Nephron (organoid): ENCODE measurements around the gene NLRX1.
A peak's percentile ranks its signal among the peaks of the same experiment; 100 is the strongest.

Experiments used
- H3K27ac Mint-ChIP-seq, 3 experiments: 2 replicates each; pipeline ENCODE4 v1.8.0; 2020; ENCODE audit warnings: mixed read lengths in 3 of 3, mild to moderate bottlenecking in 2 of 3, moderate library complexity in 1 of 3
- H3K27me3 Mint-ChIP-seq: 2 replicates; pipeline ENCODE4 v1.8.0; 2021; ENCODE audit warnings: low read depth, mild to moderate bottlenecking, moderate library complexity, mixed read lengths
- H3K36me3 Mint-ChIP-seq: 2 replicates; pipeline ENCODE4 v1.8.0; 2020; ENCODE audit warnings: low read depth, mixed read lengths
- H3K4me1 Mint-ChIP-seq: 2 replicates; pipeline ENCODE4 v1.8.0; 2020; ENCODE audit warnings: mixed read lengths
- H3K4me3 Mint-ChIP-seq, 3 experiments: 2 replicates each; pipeline ENCODE4 v1.8.0; 2020; ENCODE audit warnings: mild to moderate bottlenecking in 3 of 3, mixed read lengths in 3 of 3, moderate library complexity in 2 of 3
- H3K9me3 Mint-ChIP-seq: 2 replicates; pipeline ENCODE4 v1.8.0; 2020; ENCODE audit warnings: mixed read lengths
- CTCF ChIP-seq, 3 experiments: fragments of 200-600 bp; sonication (generic); IDR thresholded peaks; one replicate each; pipeline ENCODE4 v1.5.0; 2021; ENCODE audit warnings: antibody characterized with exemption in 3 of 3; ENCODE audit not compliant: unreplicated experiment in 3 of 3

NLRX1 gene

GRCh38 chr11:119206511-119207414 is 38.2 kb downstream of the NLRX1 start:
- no peaks in the 10 kb centered on the region for H3K36me3 Mint-ChIP-seq
- peaks cover 34% of the 10 kb centered on the region for H3K4me1 Mint-ChIP-seq
- no peak for TF ChIP-seq CTCF (IDR thresholded peaks at IDR 0.05; ENCODE audit: unreplicated experiment in 3 of 3)
- H3K27me3 Mint-ChIP-seq = peaks cover 4% of the 10 kb centered on the region
- peak overlapping the region; percentile 93 to 100 (median 98) for H3K4me3 Mint-ChIP-seq
- H3K27ac Mint-ChIP-seq = peak overlapping the region; percentile 95 to 97 (median 96)
- H3K9me3 Mint-ChIP-seq = no peaks in the 10 kb centered on the region

- no peak for TF ChIP-seq CTCF (IDR thresholded peaks at IDR 0.05; ENCODE audit: unreplicated experiment in 3 of 3)
- peak overlapping the region; percentile 93 to 100 (median 98) for H3K4me3 Mint-ChIP-seq
- no peaks in the 10 kb centered on the region for H3K9me3 Mint-ChIP-seq
- no peaks in the 10 kb centered on the region for H3K36me3 Mint-ChIP-seq
- H3K27me3 Mint-ChIP-seq = peaks cover 4% of the 10 kb centered on the region
- peaks cover 34% of the 10 kb centered on the region for H3K4me1 Mint-ChIP-seq
- peak overlapping the region; percentile 95 to 97 (median 96) for H3K27ac Mint-ChIP-seq
These were observed 39.0 kb downstream of the NLRX1 start for GRCh38 chr11:119207415-119207960.

GRCh38 chr11:119209186-119209585 is 40.7 kb downstream of the NLRX1 start:
- H3K27ac Mint-ChIP-seq = peak overlapping the region in 1 of 3 experiments; percentile 21
- no peak for TF ChIP-seq CTCF (IDR thresholded peaks at IDR 0.05; ENCODE audit: unreplicated experiment in 3 of 3)
- H3K4me1 Mint-ChIP-seq = peaks cover 34% of the 10 kb centered on the region
- no peaks in the 10 kb centered on the region for H3K36me3 Mint-ChIP-seq
- peaks cover 4% of the 10 kb centered on the region for H3K27me3 Mint-ChIP-seq
- peak overlapping the region; percentile 22 to 67 (median 67) for H3K4me3 Mint-ChIP-seq
- no peaks in the 10 kb centered on the region for H3K9me3 Mint-ChIP-seq

- Mint-ChIP-seq H3K27me3 (peaks cover 4% of the 10 kb centered on the region), H3K4me1 (peaks cover 28% of the 10 kb centered on the region), H3K27ac (peak overlapping the region in 1 of 3 experiments; percentile 58), H3K4me3 (no peak overlapping the region), H3K36me3 (no peaks in the 10 kb centered on the region), H3K9me3 (no peaks in the 10 kb centered on the region)
- no peak for TF ChIP-seq CTCF (IDR thresholded peaks at IDR 0.05; ENCODE audit: unreplicated experiment in 3 of 3)
These were observed 41.5 kb downstream of the NLRX1 start for GRCh38 chr11:119210050-119210449.

GRCh38 chr11:119218141-119218878 is 49.8 kb downstream of the NLRX1 start:
- Mint-ChIP-seq H3K4me3 (no peak overlapping the region), H3K9me3 (no peaks in the 10 kb centered on the region), H3K27me3 (no peaks in the 10 kb centered on the region), H3K36me3 (no peaks in the 10 kb centered on the region), H3K4me1 (peaks cover 7% of the 10 kb centered on the region), H3K27ac (no peak overlapping the region)
- TF ChIP-seq CTCF (IDR thresholded peaks at IDR 0.05; ENCODE audit: unreplicated experiment in 3 of 3) = no peak
